ENCODE results near the gene BACE1-AS.
"Not testable (repeated sequence)": the region's sequence is repeated elsewhere in the genome, so short reads cannot be mapped to it uniquely, and the experiment has no call there.

DNA sequence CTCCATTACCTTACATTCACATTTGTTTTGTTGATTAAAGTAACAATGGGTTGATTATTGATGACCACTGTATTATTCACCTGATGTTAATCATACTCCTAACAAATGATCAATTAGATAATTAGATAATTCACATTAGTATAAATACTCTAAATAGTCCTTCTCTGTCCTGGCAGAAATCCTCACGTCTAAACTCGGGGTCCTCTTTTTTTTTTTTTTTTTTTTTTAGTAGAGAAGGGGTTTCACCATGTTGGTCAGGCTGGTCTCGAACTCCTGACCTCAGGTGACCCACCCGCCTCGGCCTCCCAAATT, 36.1 kb downstream of the BACE1-AS start:
- TF ChIP-seq CTCF, POLR2A, EP300 (IDR thresholded peaks at IDR 0.05): not testable (repeated sequence)
